ENCODE data around the gene FBXL7. TPM values are rescaled to one million over a fixed set of nuclear protein-coding genes. Genes with fewer than 3 reads are reported as not detected.
A peak's percentile ranks its signal among the peaks of the same experiment; 100 is the strongest.

FBXL7 gene
- total RNA-seq, 4 donors from 2014 or later = 14.2 to 32.1 (median 24.9) TPM

- TF ChIP-seq POLR2A (IDR thresholded peaks at IDR 0.05) (no peak), EP300 (IDR thresholded peaks at IDR 0.05) (no peak), POLR2AphosphoS5 (IDR thresholded peaks at IDR 0.05) (no peak)
- TF ChIP-seq, protein P1, sequence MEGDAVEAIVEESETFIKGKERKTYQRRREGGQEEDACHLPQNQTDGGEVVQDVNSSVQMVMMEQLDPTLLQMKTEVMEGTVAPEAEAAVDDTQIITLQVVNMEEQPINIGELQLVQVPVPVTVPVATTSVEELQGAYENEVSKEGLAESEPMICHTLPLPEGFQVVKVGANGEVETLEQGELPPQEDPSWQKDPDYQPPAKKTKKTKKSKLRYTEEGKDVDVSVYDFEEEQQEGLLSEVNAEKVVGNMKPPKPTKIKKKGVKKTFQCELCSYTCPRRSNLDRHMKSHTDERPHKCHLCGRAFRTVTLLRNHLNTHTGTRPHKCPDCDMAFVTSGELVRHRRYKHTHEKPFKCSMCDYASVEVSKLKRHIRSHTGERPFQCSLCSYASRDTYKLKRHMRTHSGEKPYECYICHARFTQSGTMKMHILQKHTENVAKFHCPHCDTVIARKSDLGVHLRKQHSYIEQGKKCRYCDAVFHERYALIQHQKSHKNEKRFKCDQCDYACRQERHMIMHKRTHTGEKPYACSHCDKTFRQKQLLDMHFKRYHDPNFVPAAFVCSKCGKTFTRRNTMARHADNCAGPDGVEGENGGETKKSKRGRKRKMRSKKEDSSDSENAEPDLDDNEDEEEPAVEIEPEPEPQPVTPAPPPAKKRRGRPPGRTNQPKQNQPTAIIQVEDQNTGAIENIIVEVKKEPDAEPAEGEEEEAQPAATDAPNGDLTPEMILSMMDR (IDR thresholded peaks at IDR 0.05) = no peak
- ATAC-seq = no peak
- H3K36me3 ChIP-seq = no peaks in the 10 kb centered on the region
- H3K9me3 ChIP-seq = no peaks in the 10 kb centered on the region
- no peak overlapping the region for H3K27ac ChIP-seq
- no peaks in the 10 kb centered on the region for H3K27me3 ChIP-seq
- no peak overlapping the region for H3K4me3 ChIP-seq
- H3K4me1 ChIP-seq = peaks cover 4 to 30% (median 9%) of the 10 kb centered on the region in 3 donors
- WGBS, 2 donors (ENCODE audit: low coverage in 1 of 2) = 64 to 97% methylated on average over 4 to 7 of the region's 7 CpGs
Observed at GRCh38 chr5:15692706-15693381, 192.9 kb downstream of the FBXL7 start.

- no peaks in the 10 kb centered on the region for H3K27me3 ChIP-seq
- ATAC-seq = no peak
- H3K4me1 ChIP-seq = peaks cover 4 to 30% (median 9%) of the 10 kb centered on the region in 3 donors
- H3K36me3 ChIP-seq = no peaks in the 10 kb centered on the region
- H3K4me3 ChIP-seq = no peak overlapping the region
- no peaks in the 10 kb centered on the region for H3K9me3 ChIP-seq
- TF ChIP-seq EP300 (IDR thresholded peaks at IDR 0.05) = no peak
- no peak for TF ChIP-seq POLR2AphosphoS5 (IDR thresholded peaks at IDR 0.05)
- TF ChIP-seq, protein P1 (IDR thresholded peaks at IDR 0.05) = no peak
- TF ChIP-seq POLR2A (IDR thresholded peaks at IDR 0.05) = no peak
- WGBS, 2 donors (ENCODE audit: low coverage in 1 of 2) = 50 to 63% methylated on average over 2 of the region's 6 CpGs
- H3K27ac ChIP-seq = no peak overlapping the region
Observed at GRCh38 chr5:15693382-15693728, 193.4 kb downstream of the FBXL7 start.

GRCh38 chr5:15693933-15694332 lies 194.0 kb downstream of the FBXL7 start:
- Histone ChIP-seq H3K4me3 (no peak overlapping the region), H3K27me3 (no peaks in the 10 kb centered on the region), H3K9me3 (no peaks in the 10 kb centered on the region), H3K36me3 (no peaks in the 10 kb centered on the region), H3K4me1 (peaks cover 4 to 30% (median 9%) of the 10 kb centered on the region in 3 donors), H3K27ac (peak overlapping the region in 1 of 4 donors; percentile 18)
- no peak for TF ChIP-seq POLR2AphosphoS5 (IDR thresholded peaks at IDR 0.05)
- TF ChIP-seq POLR2A (IDR thresholded peaks at IDR 0.05) = no peak
- WGBS, 2 donors (ENCODE audit: low coverage in 1 of 2) = 64 to 66% methylated on average over 2 to 5 of the region's 6 CpGs
- ATAC-seq = no peak

DNA sequence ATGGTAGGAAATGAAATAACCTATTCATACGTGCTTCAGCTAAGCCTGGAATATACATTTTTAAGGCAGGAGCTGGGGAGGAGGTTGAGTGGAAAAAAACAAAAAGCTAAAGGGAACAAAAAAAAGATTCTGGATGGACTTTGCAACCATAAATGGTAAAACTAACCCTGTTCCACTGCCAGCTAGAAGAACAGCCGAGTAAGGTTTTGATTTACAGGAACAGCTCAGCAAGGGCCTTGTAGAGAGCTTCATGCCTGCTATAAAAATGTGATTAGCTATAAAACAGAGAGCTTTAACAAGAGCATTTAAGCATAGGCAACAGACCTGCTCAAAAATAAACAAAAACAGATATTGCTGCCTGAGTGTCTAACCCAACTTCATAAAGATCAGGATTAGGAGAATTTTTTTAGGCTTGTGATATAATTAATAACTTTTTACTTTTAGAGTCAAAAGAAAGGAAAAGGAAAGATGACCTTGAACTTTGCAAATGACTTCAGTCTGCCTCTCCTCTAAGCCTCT lies 194.8 kb downstream of the FBXL7 start:
- Histone ChIP-seq H3K27me3 (no peaks in the 10 kb centered on the region), H3K4me1 (peaks cover 4 to 30% (median 9%) of the 10 kb centered on the region in 3 donors), H3K27ac (peak overlapping the region in 1 of 4 donors; percentile 18), H3K36me3 (no peaks in the 10 kb centered on the region), H3K9me3 (no peaks in the 10 kb centered on the region), H3K4me3 (no peak overlapping the region)
- ATAC-seq = no peak
- 15 to 30% methylated on average over 2 of the region's 2 CpGs for WGBS, 2 donors (ENCODE audit: low coverage in 1 of 2)
- no peak for TF ChIP-seq EP300 (IDR thresholded peaks at IDR 0.05)
- no peak for TF ChIP-seq POLR2AphosphoS5 (IDR thresholded peaks at IDR 0.05)
- TF ChIP-seq POLR2A (IDR thresholded peaks at IDR 0.05) = no peak
- TF ChIP-seq, protein P1 (IDR thresholded peaks at IDR 0.05) = no peak

DNA sequence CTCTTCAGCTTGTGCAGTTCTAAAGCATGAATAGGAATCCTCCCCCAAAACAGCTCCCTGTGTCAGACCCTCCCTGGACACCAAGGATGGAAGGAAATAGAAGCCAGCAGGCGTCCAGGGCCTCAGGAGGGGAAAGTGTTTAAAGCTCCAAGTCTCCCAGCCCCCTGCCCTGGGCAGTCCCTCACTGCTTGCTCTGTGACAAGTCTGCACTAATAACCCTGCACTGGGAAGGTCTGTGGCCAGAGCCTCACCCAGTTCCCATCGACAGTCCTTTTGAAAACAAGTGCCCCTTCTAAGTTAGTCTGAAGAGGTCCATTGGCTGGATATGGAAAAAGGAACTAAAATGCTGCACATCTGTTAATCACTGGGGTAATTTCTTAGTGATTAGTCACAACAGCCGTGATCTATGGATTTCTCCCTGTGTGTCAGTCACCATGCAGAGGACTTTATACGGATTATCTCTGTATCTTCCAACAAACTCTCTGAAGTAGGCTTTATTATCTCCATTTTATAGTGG lies 195.3 kb downstream of the FBXL7 start:
- WGBS, 2 donors (ENCODE audit: low coverage in 1 of 2) = 40 to 76% methylated on average over 3 of the region's 4 CpGs
- Histone ChIP-seq H3K4me1 (peaks cover 4 to 30% (median 9%) of the 10 kb centered on the region in 3 donors), H3K4me3 (no peak overlapping the region), H3K27me3 (no peaks in the 10 kb centered on the region), H3K27ac (peak overlapping the region in 2 of 4 donors; percentile 18 to 44), H3K9me3 (no peaks in the 10 kb centered on the region), H3K36me3 (no peaks in the 10 kb centered on the region)
- no peak for ATAC-seq
- TF ChIP-seq POLR2AphosphoS5 (IDR thresholded peaks at IDR 0.05) (no peak), EP300 (IDR thresholded peaks at IDR 0.05) (no peak), POLR2A (IDR thresholded peaks at IDR 0.05) (no peak)
- TF ChIP-seq, protein P1 (IDR thresholded peaks at IDR 0.05) = no peak
